ENCODE data around the gene PGC.

GRCh38 chr6:41743406-41744235, 3.6 kb downstream of the PGC start:
- TF ChIP-seq CTCF (IDR thresholded peaks at IDR 0.05) (no peak), FOXM1 (IDR thresholded peaks at IDR 0.05; ENCODE audit: low read depth) (no peak), RAD21 (IDR thresholded peaks at IDR 0.05; ENCODE audit: low read length) (no peak), GATA2 (CRISPR knock-in tag; IDR thresholded peaks at IDR 0.05) (no peak), MAX (IDR thresholded peaks at IDR 0.05; ENCODE audit: low read depth) (no peak)
